Right lobe of liver (tissue), 6 donors: Measurements from ENCODE around the gene ZNF805. TPM values are rescaled to one million over a fixed set of nuclear protein-coding genes. Genes with fewer than 3 reads are reported as not detected.

ENCODE experiments used
- ATAC-seq, 4 donors: fragments of 200-7000 bp; cut with Tn5 transposase; one replicate each; pipeline ENCODE4 v1.9.1; 2020; ENCODE audit warnings: mild to moderate bottlenecking in 4 of 4, moderate library complexity in 4 of 4
- DNase-seq, 3 donors: peaks; one replicate each; pipeline ENCODE4 v3.0.0-alpha.2; 2020
- H3K27ac ChIP-seq, 3 donors: fragments of 200-600 bp; one replicate each; pipeline ENCODE4 v1.8.0; 2022
- H3K27me3 ChIP-seq, 2 donors: fragments of 200-600 bp; one replicate each; pipeline ENCODE4 v1.8.0; 2022
- H3K36me3 ChIP-seq, 4 donors: fragments of 200-600 bp; sonication (generic) in 1 of 4; one replicate each; pipeline versions ENCODE4 v1.5.1 to v1.8.0; 2017 to 2022; ENCODE audit warnings: control low read depth in 1 of 4
- H3K4me1 ChIP-seq, 4 donors: fragments of 200-600 bp; sonication (generic) in 1 of 4; one replicate each; pipeline versions ENCODE4 v1.5.1 to v1.8.0; 2017 to 2022; ENCODE audit warnings: control low read depth in 1 of 4
- H3K4me3 ChIP-seq, 3 donors: fragments of 200-600 bp; one replicate each; pipeline ENCODE4 v1.8.0; 2022
- H3K9me3 ChIP-seq, 4 donors: fragments of 200-600 bp; sonication (generic) in 1 of 4; one replicate each; pipeline versions ENCODE4 v1.5.1 to v1.8.0; 2017 to 2022; ENCODE audit warnings: control low read depth in 1 of 4
- POLR2A ChIP-seq: fragments of 450-650 bp; IDR thresholded peaks from one replicate; pipeline ENCODE4 v1.6.1; 2017; ENCODE audit warnings: antibody characterized with exemption, mild to moderate bottlenecking
- WGBS: methylation state at CpG from one replicate; pipeline ENCODE4 v1.1.6; 2018; ENCODE audit warnings: low coverage, low lambda C conversion rate; ENCODE audit not compliant: insufficient coverage; ENCODE audit errors: missing lambda C conversion rate; 5-methylcytosine and 5-hydroxymethylcytosine counted together
- intact Hi-C, 2 donors: fragments of 100-400 bp; cut with DNase I; formaldehyde crosslinking; loops; one replicate each; pipeline versions ENCODE4 v1.11.2 to v1.14.1; 2022
- total RNA-seq, 6 experiments: library from RNA; depleted of rRNA in 2 of 6; stranded (reverse); fragments of >200 nt in 2 of 6; fragmentation: NEBNext Ultra II Directional in 3 of 6; extraction: Animal tissue kit (Norgen Biotek cat#: 25700) in 3 of 6; gene quantifications; one replicate each; pipeline versions ENCODE4 v1.1.0 to v1.2.4, GENCODE V29; 2016 to 2023
- TF ChIP-seq, protein P1 (sequence below), 4 donors: fragments of 200-600 bp in 3 of 4; fragments of 450-650 bp in 1 of 4; IDR thresholded peaks; one replicate each; pipeline versions ENCODE4 v1.5.1 to v1.8.0; 2016 to 2022; ENCODE audit warnings: antibody characterized with exemption in 4 of 4, mild to moderate bottlenecking in 2 of 4
- donor health status: DM: no; HTN: yes; CAD: no.
- donor health status: DM: no; HTN: no; CAD: no.
- donor health status: DM: no; HTN: no; CAD: no.
- donor health status: DM: no; HTN: yes; CAD: no.
- donor health status: DM: no; HTN: yes; CAD: no.

ZNF805 gene
- total RNA-seq, 6 experiments from 2014 or later = 3.9 to 6.3 (median 5.5) TPM

DNA sequence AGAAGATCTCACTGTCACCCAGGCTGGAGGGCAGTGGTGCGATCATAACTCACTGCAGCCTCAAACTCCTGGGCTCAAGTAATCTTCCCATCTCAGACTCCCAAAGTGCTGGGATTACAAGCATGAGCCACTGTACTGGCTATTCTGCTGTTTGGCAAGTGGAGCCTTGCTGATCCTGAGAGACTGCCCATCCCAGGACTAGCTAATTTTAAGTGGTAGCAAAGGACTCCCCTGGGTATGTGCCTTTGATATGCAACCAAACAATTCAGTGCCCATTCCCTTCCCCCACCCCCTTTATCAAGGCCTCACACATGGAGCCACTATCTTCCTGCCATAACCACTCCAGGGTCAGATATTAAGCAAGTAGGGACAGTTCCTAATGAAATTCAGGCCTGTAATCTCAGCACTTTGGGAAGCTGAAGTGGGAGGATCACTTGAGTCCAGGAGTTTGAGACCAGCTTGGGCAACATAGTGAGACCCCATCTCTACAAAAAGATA is 22.9 kb downstream of the ZNF805 start:
- Histone ChIP-seq H3K4me1 (no peaks in the 10 kb centered on the region), H3K27me3 (no peaks in the 10 kb centered on the region), H3K9me3 (no peaks in the 10 kb centered on the region), H3K4me3 (no peak overlapping the region), H3K36me3 (peaks cover 0 to 2% (median 0%) of the 10 kb centered on the region in 4 donors), H3K27ac (no peak overlapping the region)
- ATAC-seq = no peak
- intact Hi-C loops = no loop called here
- no peak for DNase-seq
- no peak for TF ChIP-seq POLR2A
- TF ChIP-seq, protein P1, sequence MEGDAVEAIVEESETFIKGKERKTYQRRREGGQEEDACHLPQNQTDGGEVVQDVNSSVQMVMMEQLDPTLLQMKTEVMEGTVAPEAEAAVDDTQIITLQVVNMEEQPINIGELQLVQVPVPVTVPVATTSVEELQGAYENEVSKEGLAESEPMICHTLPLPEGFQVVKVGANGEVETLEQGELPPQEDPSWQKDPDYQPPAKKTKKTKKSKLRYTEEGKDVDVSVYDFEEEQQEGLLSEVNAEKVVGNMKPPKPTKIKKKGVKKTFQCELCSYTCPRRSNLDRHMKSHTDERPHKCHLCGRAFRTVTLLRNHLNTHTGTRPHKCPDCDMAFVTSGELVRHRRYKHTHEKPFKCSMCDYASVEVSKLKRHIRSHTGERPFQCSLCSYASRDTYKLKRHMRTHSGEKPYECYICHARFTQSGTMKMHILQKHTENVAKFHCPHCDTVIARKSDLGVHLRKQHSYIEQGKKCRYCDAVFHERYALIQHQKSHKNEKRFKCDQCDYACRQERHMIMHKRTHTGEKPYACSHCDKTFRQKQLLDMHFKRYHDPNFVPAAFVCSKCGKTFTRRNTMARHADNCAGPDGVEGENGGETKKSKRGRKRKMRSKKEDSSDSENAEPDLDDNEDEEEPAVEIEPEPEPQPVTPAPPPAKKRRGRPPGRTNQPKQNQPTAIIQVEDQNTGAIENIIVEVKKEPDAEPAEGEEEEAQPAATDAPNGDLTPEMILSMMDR (IDR thresholded peaks at IDR 0.05) = no peak
- no CpG with 5 or more reads among the region's 1 CpG for WGBS

DNA sequence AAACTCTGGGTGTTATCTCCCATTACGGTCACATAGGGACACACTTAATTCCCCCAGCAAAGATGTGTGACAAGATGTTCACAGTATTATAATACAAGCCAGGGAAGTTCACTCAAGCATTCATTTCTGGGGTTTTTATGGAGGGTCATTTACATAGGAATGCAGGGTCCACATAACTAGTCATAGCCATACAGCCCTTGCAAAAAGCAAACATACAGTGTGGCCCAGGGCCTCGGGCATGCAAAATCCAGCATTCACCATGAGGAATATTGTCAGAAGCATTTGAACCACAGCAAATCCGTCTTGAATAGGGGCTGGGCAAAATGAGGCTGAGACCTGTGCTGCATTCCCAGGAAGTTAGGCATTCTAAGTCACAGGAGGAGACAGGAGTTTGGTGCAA is 26.9 kb downstream of the ZNF805 start:
- TF ChIP-seq, protein P1 (IDR thresholded peaks at IDR 0.05) = no peak
- TF ChIP-seq POLR2A = no peak
- DNase-seq (no peak), ATAC-seq (no peak)
- Histone ChIP-seq H3K9me3 (no peaks in the 10 kb centered on the region), H3K27me3 (no peaks in the 10 kb centered on the region), H3K27ac (no peak overlapping the region), H3K4me3 (no peak overlapping the region), H3K36me3 (no peaks in the 10 kb centered on the region), H3K4me1 (no peaks in the 10 kb centered on the region)
- 82% methylated on average over 3 of the region's 3 CpGs for WGBS
- intact Hi-C loops = no loop called here

DNA sequence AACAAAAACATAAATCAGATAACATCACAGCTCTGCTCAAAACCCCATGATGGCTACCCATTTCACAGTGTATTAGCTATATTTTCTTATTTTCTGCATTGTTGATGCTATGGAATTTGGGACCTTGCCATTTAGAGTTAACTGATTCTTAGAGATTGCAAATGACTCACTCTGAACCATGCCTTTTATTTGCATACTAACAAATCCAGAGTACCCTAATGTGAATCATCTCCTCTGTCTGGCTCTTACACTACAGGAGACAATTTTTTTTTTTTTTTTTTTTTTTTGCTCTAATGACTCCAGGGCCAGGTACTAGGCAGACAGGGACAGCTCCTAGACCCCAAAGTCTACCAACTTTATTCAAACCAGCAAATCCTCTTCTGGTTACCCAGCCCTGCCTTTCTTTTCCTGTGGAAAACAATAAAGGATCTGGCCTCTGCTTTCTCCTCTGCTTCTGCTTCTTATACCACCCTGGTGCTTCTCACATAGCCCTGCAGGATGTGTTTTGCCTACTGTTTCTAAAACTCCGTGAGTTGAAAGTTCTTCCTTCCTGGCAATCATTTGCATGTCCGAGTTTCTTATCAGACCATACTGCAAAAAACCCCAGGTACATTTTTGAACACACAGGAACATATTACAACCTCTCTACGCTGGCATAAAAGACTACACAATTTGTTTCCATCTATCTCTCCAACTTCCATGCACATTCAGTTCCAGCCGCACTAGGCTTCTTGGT is 29.3 kb downstream of the ZNF805 start:
- intact Hi-C loops = no loop called here
- no peak for TF ChIP-seq POLR2A
- TF ChIP-seq, protein P1 (IDR thresholded peaks at IDR 0.05) = no peak
- no peak for ATAC-seq
- H3K27me3 ChIP-seq = no peaks in the 10 kb centered on the region
- H3K9me3 ChIP-seq = no peaks in the 10 kb centered on the region
- DNase-seq = no peak
- 70% methylated on average over 4 of the region's 4 CpGs for WGBS
- no peaks in the 10 kb centered on the region for H3K36me3 ChIP-seq
- no peak overlapping the region for H3K27ac ChIP-seq
- H3K4me1 ChIP-seq = no peaks in the 10 kb centered on the region
- H3K4me3 ChIP-seq = no peak overlapping the region

DNA sequence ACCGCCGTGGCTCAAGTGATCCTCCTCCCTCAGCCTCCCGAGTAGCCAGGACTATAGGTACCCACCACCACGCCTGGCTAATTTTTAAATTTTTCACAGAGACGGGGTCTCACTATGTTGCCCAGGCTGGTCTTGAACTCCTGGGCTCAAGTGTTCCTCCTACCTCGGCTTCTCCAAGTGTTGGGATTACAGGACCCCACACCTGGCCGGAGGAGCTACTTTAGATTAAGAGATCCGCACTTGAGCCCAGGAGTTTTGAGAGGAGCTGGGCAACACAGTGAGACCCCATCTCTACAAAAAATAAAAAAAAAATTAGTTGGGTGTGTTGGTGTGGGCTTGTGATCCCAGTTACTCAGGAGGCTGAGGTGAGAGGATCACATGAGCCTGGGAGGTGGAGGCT is 30.8 kb downstream of the ZNF805 start:
- Histone ChIP-seq H3K4me3 (no peak overlapping the region), H3K4me1 (no peaks in the 10 kb centered on the region), H3K36me3 (no peaks in the 10 kb centered on the region), H3K27me3 (no peaks in the 10 kb centered on the region), H3K27ac (no peak overlapping the region), H3K9me3 (no peaks in the 10 kb centered on the region)
- intact Hi-C loops = no loop called here
- no peak for ATAC-seq
- no peak for DNase-seq
- WGBS = 98% methylated on average over 8 of the region's 8 CpGs
- TF ChIP-seq, protein P1 (IDR thresholded peaks at IDR 0.05) = no peak
- no peak for TF ChIP-seq POLR2A
